ENCODE measurements around the gene BACE1.
"Not testable (repeated sequence)": the region's sequence is repeated elsewhere in the genome, so short reads cannot be mapped to it uniquely, and the experiment has no call there.

Gene BACE1

DNA sequence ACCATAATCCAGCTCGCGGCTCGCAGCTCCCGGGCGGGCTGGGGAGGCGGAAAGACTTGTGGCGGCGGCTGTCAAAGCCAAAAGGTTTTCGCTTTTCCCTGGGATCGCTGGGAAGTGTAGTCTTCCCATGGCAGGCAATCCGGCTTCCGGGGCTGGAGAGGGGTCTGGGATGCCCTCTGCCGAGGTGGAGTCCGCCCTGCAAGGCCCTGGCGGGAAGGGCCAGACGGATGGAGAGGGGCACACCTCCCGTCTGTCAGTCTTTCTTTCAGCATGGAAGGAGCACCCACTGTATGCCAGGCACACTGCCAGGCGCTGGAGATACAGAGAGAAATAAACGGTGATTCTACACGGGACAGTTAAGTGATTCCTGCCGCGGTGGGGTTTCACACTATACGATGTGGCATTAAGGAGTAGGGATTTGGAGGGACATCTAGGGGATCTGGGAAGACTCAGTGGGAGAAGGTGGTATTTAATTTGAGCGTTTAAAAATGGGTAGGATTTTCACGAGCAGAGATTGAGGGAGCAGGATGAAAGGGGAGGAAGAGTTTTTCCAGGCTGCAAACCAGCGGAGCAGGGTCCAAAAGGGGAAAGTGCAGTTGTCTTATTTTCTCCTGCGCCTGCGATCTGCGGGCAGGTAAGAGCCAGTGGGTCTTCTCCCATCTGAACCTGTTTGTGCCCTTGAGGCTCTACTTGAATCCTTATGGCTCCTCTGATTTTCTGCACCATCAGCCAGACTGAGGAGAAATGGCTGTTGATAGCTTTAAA is at the start of gene BACE1:
BACE1 (minus strand) TSS at position 60 of the 765 bp plus-strand sequence. CDS start 461 bp downstream, outside the sequence.
- DNase-seq (ENCODE audit: low read depth in 1 of 2, low spot score in 1 of 2): no peak

DNA sequence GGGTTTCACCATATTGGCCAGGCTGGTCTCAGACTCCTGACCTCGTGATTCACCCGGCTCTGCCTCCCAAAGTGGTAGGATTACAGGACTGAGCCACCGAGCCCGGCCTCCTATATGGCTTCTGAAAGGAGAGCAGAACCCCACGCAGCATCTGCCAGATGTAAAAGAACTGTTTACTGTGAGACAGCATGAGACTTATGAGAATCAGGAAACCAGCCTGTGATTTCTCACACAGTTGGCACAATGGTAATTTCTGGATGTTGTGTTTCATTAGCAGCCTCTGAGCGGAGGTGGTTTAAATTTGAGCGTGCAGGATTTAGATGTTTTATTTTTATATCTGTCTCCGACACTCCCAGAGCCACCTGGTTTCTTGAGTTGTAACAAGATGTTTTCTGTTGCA is 45.4 kb upstream of the BACE1 start:
- no peak for DNase-seq (ENCODE audit: low read depth in 1 of 2, low spot score in 1 of 2)

DNA sequence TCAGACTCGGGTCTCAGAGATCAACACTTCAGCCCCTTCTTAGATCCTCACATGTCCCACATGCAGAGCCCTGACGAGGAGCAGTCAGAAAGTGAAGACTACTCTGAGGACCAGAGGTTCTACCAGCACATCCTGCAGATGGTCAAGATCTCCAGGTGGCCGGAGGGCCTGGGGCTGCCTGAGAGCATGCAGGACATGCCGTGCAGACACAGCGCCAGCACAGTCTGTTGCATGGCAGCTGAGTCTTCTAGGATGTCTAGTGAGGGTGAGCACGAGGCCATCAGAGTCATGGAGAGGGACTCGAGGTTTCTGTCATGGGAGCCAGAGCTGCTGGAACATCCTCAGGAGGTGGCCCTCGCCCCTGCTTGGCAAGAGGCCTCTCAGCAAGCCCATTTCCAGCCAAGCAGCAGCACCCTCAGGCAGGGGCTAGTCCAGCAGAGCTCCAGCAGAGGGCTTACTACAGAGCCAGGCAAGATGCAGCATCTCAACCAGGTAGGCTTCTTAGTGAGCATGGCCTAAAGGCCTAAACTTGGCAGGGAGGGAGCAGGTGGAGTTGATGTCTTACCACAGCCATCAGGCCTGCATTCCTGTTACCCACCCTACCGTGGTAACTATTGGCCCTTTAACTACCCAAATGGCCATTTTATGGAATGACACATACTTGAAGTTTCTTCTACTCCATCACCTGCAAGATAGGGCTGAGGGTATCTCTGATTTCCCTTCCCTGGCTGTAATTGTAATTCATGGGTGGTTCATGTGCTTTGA is 40.3 kb upstream of the BACE1 start:
- DNase-seq (ENCODE audit: low read depth in 1 of 2, low spot score in 1 of 2): no peak

DNA sequence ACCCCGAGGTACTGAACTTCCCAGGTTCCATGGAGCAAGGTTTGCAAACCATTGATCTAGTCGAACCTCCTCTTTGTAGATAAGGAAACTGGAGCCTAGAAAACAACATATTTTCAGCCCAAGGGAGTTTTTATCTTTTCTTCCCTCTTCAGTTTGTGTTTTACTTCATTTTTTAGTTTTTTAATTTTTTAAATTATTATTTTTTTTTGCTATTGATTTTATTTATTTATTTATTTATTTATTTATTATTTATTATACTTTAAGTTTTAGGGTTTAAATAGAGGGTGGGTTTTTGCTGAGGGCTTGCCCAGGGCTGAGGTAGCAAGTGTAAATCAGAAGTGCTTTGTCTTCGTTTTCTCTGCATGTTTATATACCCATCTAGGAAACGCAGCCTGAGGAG is 38.5 kb upstream of the BACE1 start:
- no peak for DNase-seq (ENCODE audit: low read depth in 1 of 2, low spot score in 1 of 2)

DNA sequence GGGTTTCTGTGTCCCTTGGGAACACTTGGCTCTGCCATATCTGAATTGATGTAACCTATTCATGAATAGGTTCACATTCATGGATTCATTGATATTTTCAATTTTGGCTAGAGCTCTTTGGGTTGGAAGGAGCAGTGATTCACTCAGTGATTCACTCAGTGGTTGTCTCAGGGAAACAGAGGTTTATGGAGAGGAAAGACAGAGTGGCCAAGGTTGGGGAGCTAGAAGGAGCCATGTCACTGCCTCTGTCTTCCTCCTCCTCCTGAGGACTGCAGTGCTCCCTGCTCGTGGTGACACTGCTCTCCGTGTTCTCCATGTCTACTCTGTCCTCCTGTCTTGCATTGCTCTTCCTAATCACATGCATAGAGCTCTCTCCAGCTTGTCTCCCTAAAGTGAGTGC is 29.0 kb upstream of the BACE1 start:
- no peak for DNase-seq (ENCODE audit: low read depth in 1 of 2, low spot score in 1 of 2)

DNA sequence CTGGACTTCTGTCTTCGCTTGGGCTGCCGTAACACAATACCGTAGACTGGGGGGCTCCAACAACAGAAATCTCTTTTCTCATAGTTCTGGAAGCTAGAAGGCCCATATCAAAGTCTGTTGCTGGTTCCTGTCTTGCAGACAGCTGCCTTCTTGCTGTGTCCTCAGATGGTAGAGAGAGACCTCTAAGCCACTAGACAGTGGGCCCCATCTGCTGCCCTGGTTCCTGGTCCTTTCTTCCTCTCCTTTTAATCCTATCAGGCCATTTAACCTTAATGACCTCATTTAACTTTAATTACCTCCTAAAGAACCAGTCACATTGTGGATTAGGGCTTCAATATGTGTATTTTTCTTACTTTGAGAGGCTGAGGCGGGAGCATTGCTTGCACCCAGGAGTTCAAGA is 21.0 kb upstream of the BACE1 start:
- no peak for DNase-seq (ENCODE audit: low read depth in 1 of 2, low spot score in 1 of 2)

DNA sequence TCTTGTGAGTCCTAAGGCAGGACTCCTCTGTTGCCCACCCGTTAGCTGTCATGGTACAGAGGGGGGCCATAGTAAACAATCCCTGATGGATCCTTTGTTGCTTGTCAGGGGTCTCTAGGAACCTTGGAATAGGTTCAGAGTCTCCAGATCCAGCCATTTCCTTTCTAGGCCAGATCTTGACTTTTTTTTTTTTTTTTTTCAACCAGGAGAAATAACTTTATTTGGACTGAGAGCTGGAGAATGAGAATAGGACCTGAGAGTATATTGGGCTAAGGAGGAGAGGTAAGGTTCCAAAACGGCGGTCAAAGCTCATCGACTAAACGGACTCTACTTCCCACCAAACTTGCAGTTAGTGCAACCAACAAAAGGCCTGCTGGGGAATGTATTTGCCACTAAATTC is 19.3 kb upstream of the BACE1 start:
- DNase-seq (ENCODE audit: low read depth in 1 of 2, low spot score in 1 of 2): no peak

DNA sequence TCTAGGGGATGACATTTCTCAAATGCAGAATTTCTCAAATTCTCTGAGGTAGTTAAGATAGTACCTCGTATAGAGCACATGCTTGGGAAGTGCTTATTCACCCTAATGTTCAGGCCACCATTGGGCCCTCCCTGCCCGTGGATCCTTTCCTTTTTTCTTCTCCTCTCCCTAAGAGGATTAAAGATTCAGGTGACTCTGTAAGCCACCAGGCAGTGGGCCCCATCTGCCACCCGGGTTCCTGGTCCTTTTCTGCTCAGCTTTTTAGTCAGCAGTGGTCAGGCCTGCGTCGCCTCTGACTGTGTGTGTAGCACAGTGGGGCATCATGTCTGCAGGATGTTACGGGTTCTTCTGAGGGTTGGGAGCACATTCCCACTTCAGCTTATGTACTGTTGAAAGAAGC is 18.8 kb upstream of the BACE1 start:
- DNase-seq (ENCODE audit: low read depth in 1 of 2, low spot score in 1 of 2): no peak

DNA sequence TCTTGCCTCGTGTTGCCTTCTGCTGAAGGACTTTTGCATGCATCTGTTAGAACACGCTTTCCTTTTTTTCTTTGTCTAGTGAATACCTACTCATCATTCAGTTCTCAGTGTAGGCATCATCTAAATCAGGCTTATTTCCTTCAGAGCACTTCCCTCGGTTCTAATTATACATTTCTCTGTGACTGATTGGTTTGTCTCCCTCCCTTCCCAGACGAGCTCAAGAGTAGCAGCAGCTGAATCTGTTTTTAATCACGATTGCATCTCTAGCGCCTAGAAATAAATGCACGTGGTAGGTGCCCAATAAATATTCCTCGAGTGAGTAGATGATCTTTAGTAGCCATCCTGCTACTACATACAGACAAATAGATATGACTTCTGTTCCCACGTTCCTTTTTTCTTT is 17.9 kb upstream of the BACE1 start:
- DNase-seq (ENCODE audit: low read depth in 1 of 2, low spot score in 1 of 2): no peak

DNA sequence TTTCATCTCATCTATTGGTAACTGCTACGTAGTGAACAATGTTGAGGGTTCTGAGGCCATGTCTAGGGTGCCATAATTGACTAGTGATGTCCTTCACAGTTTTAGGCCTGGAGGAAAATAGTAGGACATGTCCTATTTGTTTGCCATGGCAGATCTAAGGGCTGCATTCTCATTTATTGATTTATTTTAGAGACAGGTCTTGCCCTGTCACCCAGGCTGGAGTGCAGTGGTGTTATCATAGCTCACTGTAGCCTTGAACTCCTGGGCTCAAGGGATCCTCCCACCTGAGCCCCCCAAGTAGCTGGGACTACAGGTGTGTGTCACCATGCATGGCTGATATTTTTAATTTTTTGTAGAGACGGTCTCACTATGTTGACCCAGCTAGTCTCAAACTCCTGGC is 16.8 kb upstream of the BACE1 start:
- DNase-seq (ENCODE audit: low read depth in 1 of 2, low spot score in 1 of 2): no peak

DNA sequence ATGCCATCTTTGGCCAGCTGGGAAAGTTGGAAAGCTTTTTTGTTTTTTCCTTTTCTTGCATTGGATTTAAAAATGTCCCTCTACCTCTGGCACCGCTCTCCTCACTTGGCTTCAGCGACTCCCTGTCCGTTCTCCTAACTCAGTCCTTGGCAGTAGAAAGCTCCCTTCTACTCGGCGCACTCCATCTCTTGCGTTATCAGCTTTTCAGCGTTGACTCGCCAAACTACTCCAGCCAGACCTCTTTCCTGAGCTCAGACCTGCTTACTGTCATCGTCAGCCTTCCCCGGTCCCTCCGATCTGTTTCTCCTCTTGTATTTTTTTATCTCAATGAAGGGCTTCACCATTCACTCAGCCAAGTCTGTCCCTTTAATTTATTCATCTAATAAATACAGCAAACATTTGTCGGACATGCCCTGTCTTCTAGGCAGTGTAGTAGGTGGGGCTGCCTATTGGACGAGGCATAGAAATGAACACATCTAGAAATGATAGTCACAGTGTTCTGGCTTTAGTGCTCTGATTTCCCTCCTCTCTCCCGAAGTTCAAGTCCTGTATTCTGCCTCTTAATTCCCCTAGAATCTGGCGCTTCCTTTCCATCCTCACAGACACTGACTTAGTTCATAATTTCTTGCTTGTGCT is 12.4 kb upstream of the BACE1 start:
- DNase-seq (ENCODE audit: low read depth in 1 of 2, low spot score in 1 of 2): no peak

DNA sequence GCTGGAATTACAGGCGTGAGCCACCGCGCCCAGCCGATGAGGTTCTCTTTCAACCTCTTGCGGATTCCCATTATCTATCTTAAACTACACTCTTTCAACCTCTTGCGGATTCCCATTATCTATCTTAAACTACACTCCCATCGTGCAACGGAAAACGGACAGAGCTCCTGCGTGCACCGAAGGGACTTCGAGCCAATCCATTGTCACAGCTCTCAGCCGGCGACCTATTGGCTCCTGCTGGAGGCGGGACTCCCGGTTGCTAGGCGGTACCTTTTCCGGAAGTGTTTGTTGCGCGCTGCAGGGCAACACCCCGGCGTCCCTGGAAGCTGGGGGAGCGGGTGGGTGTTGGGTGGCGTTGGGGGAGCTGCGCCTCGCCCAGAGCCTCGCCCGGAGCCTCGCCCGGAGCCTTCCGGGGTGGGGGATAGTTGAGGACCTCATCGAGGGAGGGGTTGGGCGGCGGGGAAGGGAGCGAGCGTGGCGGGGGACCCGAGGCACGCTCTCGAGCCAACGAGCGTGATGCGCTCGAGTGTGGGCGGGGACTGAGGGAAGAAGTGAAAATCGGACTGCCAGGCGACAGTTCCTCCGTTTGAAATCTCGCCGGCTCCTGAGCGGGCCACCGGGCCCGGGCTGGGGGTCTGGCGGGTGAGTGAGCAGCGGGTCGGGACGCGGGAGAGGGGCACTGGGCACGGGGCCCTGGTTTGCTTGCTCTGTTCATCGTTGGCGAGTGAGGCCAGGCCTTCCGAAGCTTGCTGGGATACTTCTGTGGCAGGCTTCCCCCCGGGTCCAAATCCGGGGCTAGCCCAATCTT is 11.7 kb upstream of the BACE1 start, which contains the start of gene CEP164:
CEP164 (plus strand) TSS at position 288 of the 808 bp plus-strand sequence. CDS start 10,733 bp downstream, outside the sequence.
- peak; percentile 83 to 84 for DNase-seq (ENCODE audit: low read depth in 1 of 2, low spot score in 1 of 2)

DNA sequence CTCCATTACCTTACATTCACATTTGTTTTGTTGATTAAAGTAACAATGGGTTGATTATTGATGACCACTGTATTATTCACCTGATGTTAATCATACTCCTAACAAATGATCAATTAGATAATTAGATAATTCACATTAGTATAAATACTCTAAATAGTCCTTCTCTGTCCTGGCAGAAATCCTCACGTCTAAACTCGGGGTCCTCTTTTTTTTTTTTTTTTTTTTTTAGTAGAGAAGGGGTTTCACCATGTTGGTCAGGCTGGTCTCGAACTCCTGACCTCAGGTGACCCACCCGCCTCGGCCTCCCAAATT is 11.2 kb upstream of the BACE1 start:
- not testable (repeated sequence) for DNase-seq (ENCODE audit: low read depth in 1 of 2, low spot score in 1 of 2)

DNA sequence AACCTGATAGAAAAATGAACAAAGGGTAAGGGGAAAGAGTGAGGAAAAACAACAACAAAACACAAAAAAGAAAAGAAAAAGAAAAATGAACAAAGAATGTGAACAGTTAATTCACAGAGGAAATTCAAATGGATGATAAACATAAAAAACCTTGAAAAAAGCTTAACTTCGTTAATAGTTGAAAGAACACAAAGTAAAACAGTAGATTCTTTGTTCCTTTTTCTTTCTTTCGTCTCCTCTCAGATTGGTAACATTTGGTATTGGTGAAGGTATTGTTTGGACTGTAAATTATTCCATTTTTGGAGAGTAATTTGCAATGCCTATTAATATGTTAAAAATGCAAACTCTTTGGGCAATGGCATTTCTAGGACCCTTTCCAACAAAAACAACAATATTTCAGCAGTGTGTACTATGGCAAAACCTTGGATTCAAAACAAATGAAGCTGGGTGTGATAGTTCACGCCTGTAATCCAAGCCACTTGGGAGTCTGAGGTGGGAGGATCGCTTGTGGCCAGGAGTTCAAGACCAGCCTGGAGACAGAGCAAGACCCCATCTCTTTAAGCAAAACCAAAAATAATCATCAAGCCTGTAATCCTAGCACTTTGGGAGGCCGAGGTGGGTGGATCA is 3.3 kb upstream of the BACE1 start:
- no peak for DNase-seq (ENCODE audit: low read depth in 1 of 2, low spot score in 1 of 2)

DNA sequence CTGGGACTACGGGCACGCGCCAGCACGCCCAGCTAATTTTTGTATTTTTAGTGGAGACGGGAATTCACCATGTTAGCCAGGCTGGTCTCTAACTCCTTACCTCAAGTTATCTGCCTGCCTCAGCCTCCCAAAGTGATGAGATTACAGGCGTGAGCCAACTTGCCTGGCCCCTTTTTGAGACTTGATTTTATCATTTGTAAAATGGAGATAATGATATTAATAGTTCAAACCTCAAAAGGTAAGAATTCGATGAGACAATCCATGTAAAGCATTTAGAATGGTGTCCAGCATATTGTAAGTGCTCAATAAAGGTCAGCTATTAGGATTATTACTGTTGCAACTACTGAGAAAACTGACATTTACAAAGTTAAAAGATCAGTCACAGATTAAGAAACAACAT is 2.7 kb upstream of the BACE1 start:
- no peak for DNase-seq (ENCODE audit: low read depth in 1 of 2, low spot score in 1 of 2)

DNA sequence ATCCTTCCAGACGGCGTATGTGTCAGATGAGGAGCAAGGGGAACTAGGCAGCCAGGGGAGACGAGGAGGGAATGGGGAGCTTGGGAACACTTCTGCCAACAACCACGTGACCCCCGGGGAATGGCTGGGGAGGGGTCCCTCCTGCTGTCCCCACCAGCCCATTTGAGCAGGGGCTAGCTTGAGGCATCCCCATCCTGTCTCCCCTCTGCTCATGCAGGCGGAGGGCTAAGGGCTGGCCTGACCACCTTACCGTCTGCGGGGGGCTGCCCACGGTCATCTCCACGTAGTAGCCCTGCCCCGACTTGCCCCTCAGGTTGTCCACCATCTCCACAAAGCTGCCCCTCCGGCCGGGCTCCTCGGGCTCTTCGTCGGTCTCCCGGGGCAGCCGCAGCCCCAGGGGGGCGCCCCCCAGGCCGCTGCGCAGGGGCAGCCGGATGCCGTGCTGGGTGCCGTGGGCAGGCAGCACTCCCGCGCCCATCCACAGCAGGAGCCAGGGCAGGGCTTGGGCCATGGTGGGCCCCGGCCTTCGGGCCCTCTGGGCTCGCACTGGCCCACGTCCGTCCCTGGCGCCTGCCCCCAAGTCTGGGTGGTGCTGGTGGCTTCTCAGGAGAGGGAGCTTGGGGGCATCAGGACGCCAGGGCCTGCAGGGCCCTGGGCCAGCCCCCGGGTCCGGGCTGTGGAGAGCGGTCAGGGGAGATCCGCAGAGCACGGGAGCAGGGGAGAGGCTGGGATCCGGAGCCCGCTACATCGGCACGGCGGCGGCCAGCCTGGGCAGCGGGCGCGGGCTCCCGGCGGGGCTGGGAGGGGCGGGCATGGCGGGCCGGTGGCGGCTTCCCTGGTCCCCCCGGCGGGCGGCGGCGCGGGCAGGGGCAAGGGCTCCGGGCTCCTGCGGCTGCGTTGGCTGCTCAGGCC is 515 bp downstream of the BACE1 start:
- DNase-seq (ENCODE audit: low read depth in 1 of 2, low spot score in 1 of 2): no peak

DNA sequence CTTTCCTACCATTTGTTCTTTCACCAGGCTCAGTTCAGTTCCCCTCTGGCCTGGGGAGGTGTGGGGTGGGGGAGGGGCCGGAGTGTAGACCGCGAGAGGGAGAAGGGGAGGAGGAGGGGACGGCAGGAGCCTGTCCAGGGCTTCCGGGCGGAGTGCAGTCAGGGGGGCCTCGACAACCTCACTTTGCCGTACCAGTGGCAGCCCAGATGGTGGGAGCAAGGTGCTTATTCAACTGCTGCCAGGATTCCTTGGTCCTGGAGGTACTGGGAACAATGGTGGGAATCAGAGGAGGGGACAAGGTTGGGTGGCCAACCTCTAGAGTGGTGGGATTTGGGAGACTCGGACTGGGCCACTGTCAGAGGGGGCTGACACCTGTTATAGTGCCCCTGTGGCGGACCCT is 1.2 kb downstream of the BACE1 start:
- no peak for DNase-seq (ENCODE audit: low read depth in 1 of 2, low spot score in 1 of 2)

DNA sequence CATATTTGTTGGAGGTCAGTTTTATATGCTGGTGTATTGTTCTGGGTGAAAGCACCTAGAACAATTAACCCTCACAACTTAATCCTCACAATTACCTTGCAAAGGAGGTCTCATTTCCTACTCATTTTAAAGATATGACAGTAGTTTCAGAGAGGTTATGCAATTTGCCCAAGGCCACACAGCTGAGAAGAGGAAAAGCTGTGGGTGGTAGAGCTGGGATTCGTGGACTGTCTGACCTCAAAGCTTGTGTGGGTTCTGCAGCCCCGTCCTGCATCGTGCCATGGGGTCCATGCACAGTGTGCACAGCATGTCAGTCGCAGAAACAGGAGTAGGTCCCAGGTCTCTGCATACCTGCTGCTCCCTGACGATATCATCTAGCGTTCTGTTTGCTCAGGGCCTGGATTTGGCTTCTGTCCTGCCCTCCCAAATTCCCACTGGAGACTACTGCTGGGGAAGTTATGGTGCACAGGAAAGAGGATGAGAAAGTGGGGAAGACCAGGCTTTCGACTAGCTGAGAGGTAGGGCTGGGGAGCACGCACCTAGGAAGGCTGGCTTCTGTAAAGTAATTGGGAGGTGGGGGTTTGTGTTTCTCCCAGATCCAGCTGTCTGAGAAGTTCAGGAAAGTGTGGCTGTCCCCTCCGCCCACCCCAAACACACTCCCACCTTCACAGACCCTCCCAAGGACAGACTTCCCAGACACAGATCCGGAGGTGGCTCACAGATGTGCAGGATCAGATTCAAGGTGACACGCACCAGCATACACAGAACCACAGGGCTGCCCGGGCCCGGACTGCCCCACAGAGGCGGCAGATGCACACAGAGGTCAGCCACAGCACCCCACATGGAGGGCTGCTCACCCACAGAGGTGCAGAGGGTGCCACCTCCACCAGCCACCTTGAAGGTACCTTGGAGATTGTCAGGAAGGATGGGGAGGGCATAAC is 2.0 kb downstream of the BACE1 start:
- no peak for DNase-seq (ENCODE audit: low read depth in 1 of 2, low spot score in 1 of 2)

DNA sequence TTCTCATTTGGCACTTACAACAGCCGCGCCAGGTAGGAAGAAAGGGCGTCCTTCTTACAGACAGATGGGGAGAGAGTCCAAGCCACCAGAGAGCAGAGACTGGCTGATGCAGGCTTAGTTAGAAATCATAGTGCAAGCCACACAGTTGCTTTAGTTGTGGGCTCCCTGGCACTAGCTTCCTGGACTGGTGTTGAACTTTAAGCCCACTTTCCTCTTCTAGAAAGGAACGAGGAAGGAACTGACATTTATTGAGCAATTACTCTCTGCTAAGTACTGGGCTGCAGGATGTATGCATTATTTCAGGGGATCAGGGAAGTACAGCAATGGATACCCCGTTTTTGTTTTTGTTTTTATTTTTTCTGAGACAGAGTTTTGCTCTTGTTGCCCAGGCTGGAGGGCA is 3.0 kb downstream of the BACE1 start:
- DNase-seq (ENCODE audit: low read depth in 1 of 2, low spot score in 1 of 2): no peak

All from stimulated activated CD4-positive, alpha-beta T cell treated with anti-CD3 and anti-CD28 coated beads, Interleukin-15, amount 100 ng/mL, for 1 hour (primary cell).